Measurements from ENCODE around the gene OR13C3.

OR13C3 gene

DNA sequence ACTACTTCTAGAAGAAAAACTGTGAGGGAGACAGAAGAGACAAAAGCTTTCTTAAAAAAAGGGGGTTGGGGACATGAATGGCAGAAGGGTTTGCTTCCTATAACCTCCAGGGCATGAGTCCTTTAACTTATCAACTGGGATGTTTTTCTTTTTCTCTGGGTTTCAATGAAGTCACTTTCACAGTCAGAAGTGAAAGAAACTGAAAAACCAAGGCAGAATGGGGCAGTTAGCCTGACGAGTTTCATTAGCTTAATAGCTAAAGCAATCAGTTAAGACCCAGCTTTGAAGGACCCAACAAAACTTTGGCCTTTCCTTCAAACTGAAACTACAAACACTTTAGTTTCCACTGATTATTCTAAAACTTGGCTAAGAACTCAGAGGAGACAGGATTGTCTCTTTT, 27.7 kb upstream of the OR13C3 start:
- Mint-ChIP-seq H3K9me3 (peaks cover 4% of the 10 kb centered on the region), H3K4me3 (no peak overlapping the region), H3K36me3 (ENCODE audit: low read depth) (no peaks in the 10 kb centered on the region), H3K27ac (no peak overlapping the region), H3K27me3 (ENCODE audit: low read depth) (no peaks in the 10 kb centered on the region), H3K4me1 (no peaks in the 10 kb centered on the region)
- no peak for TF ChIP-seq CTCF (IDR thresholded peaks at IDR 0.05; ENCODE audit: unreplicated experiment in 3 of 3)

- H3K4me1 Mint-ChIP-seq = no peaks in the 10 kb centered on the region
- no peak overlapping the region for H3K4me3 Mint-ChIP-seq
- H3K36me3 Mint-ChIP-seq (ENCODE audit: low read depth) = no peaks in the 10 kb centered on the region
- no peaks in the 10 kb centered on the region for H3K27me3 Mint-ChIP-seq (ENCODE audit: low read depth)
- TF ChIP-seq CTCF (IDR thresholded peaks at IDR 0.05; ENCODE audit: unreplicated experiment in 3 of 3) = no peak
- no peak overlapping the region for H3K27ac Mint-ChIP-seq
- H3K9me3 Mint-ChIP-seq = peaks cover 15% of the 10 kb centered on the region
Measured at GRCh38 chr9:104556830-104557634, 20.4 kb upstream of the OR13C3 start.

DNA sequence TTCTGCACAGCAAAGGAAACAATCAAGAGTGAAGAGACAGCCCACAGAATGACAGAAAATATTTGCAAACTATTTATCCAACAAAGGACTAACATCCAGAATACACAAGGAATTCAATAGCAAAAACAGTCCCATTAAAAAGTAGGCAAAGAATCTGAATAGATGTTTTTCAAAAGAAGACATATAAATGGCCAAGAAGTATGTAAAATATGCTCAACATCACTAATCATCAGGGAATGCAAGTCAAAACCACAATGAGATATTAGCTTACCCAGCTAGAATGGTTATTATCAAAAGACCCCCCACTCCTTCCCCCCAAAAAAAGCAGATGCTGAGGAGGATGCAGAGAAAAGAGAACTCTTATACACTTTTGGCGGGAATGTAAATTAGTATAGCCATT, 18.9 kb upstream of the OR13C3 start:
- Mint-ChIP-seq H3K27ac (no peak overlapping the region), H3K27me3 (ENCODE audit: low read depth) (no peaks in the 10 kb centered on the region), H3K4me1 (no peaks in the 10 kb centered on the region), H3K9me3 (peaks cover 15% of the 10 kb centered on the region), H3K4me3 (no peak overlapping the region), H3K36me3 (ENCODE audit: low read depth) (no peaks in the 10 kb centered on the region)
- TF ChIP-seq CTCF (IDR thresholded peaks at IDR 0.05; ENCODE audit: unreplicated experiment in 3 of 3) = no peak

DNA sequence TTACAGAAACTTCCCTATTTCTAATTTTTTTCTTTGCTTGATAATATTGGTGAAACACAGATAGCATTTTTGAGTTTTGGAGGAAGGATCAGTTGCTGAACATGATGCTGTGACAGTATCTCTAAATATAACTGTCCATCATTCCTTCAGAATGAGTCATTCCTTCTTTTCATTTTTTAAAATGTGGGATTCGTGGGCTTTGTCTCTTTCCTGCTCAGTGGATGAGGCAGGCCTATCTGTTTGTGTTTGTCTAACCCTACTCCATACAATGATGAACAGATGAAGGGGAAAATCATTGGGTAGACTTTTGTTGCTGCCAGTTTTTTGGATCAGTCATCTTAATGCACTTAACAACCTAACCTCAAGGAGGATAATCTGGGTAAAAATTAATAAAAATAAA, 16.6 kb upstream of the OR13C3 start:
- Mint-ChIP-seq H3K27ac (no peak overlapping the region), H3K4me3 (no peak overlapping the region), H3K27me3 (ENCODE audit: low read depth) (no peaks in the 10 kb centered on the region), H3K36me3 (ENCODE audit: low read depth) (no peaks in the 10 kb centered on the region), H3K9me3 (peaks cover 6% of the 10 kb centered on the region), H3K4me1 (no peaks in the 10 kb centered on the region)
- no peak for TF ChIP-seq CTCF (IDR thresholded peaks at IDR 0.05; ENCODE audit: unreplicated experiment in 3 of 3)

- Mint-ChIP-seq H3K27ac (no peak overlapping the region), H3K4me3 (no peak overlapping the region), H3K4me1 (no peaks in the 10 kb centered on the region), H3K36me3 (ENCODE audit: low read depth) (no peaks in the 10 kb centered on the region), H3K27me3 (ENCODE audit: low read depth) (no peaks in the 10 kb centered on the region), H3K9me3 (no peaks in the 10 kb centered on the region)
- TF ChIP-seq CTCF (IDR thresholded peaks at IDR 0.05; ENCODE audit: unreplicated experiment in 3 of 3) = no peak
Measured at GRCh38 chr9:104544644-104545043, 8.0 kb upstream of the OR13C3 start.

- H3K4me1 Mint-ChIP-seq = no peaks in the 10 kb centered on the region
- TF ChIP-seq CTCF (IDR thresholded peaks at IDR 0.05; ENCODE audit: unreplicated experiment in 3 of 3) = no peak
- no peaks in the 10 kb centered on the region for H3K27me3 Mint-ChIP-seq (ENCODE audit: low read depth)
- no peak overlapping the region for H3K4me3 Mint-ChIP-seq
- H3K36me3 Mint-ChIP-seq (ENCODE audit: low read depth) = no peaks in the 10 kb centered on the region
- H3K9me3 Mint-ChIP-seq = no peaks in the 10 kb centered on the region
- H3K27ac Mint-ChIP-seq = no peak overlapping the region
Measured at GRCh38 chr9:104539275-104539674, 2.6 kb upstream of the OR13C3 start.

Measured in nephron (organoid).